Cardiac muscle cell (in vitro differentiated cells and primary cell): ENCODE measurements around the gene IFI27L2. TPM values are rescaled to one million over a fixed set of nuclear protein-coding genes. Genes with fewer than 3 reads are reported as not detected.

Source experiments
- DNase-seq, 2 donors: peaks; one replicate each; pipeline versions ENCODE4 v3.0.0 to v3.0.0-alpha.2; 2010 to 2017; ENCODE audit warnings: low read depth in 1 of 2, low spot score in 1 of 2
- H3K27ac ChIP-seq: fragments of 200-600 bp; sonication (generic); 2 replicates; pipeline ENCODE4 v1.5.1; 2016
- H3K27me3 ChIP-seq: fragments of 200-600 bp; sonication (generic); 2 replicates; pipeline ENCODE4 v1.6.0; 2016; ENCODE audit warnings: control low read depth
- H3K36me3 ChIP-seq: fragments of 200-600 bp; sonication (generic); 2 replicates; pipeline ENCODE4 v1.5.1; 2016; ENCODE audit warnings: control low read depth
- H3K4me1 ChIP-seq: fragments of 200-600 bp; sonication (generic); 2 replicates; pipeline ENCODE4 v1.8.1; 2017; ENCODE audit warnings: low read depth, mild to moderate bottlenecking, mixed run types
- H3K4me3 ChIP-seq: fragments of 200-600 bp; sonication (generic); 2 replicates; pipeline ENCODE4 v1.5.1; 2016; ENCODE audit warnings: mild to moderate bottlenecking
- H3K9me3 ChIP-seq: fragments of 200-600 bp; sonication (generic); 2 replicates; pipeline ENCODE4 v1.5.1; 2017; ENCODE audit warnings: low read depth, mild to moderate bottlenecking, control low read depth
- polyA plus RNA-seq: library from polyadenylated mRNA; unstranded; fragments of >200 nt; fragmentation: Nextera tagmentation; extraction: Ambion mirVana; gene quantifications from 2 replicates; pipeline ENCODE4 v1.2.1, GENCODE V29; 2016
- total RNA-seq: library from RNA; depleted of rRNA; stranded (reverse); fragments of >200 nt; gene quantifications from 2 replicates; pipeline ENCODE4 v1.2.3, GENCODE V29; 2016
- TF ChIP-seq, protein P1 (sequence below): IDR thresholded peaks from 2 replicates; pipeline ENCODE4 v1.5.1; 2012; ENCODE audit warnings: low read depth, mild to moderate bottlenecking, low read length

IFI27L2 gene
- total and polyA plus RNA-seq, 2 experiments from 2014 or later: 251 to 257 TPM

DNA sequence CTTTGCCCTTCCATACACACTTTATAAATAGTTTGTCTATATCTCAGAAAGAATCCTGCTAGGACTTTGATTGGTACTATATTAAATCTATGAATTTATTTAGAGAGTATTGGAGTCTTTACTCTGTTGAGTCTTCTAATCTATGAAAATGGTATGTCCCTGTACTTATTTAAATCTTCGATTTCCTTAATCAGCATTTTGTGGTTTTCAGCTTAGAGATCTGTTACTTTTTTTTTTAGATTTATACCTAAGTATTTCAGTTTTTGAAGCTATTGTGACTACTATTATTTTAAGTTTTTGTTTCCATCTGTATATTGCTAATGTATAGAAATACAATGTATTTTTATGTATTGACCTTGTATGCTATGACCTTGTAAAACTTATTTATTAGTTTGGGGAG lies 13.4 kb upstream of the IFI27L2 start:
- no peak overlapping the region for H3K4me3 ChIP-seq
- no peaks in the 10 kb centered on the region for H3K9me3 ChIP-seq
- H3K4me1 ChIP-seq: no peaks in the 10 kb centered on the region
- no peak overlapping the region for H3K27ac ChIP-seq
- TF ChIP-seq, protein P1, sequence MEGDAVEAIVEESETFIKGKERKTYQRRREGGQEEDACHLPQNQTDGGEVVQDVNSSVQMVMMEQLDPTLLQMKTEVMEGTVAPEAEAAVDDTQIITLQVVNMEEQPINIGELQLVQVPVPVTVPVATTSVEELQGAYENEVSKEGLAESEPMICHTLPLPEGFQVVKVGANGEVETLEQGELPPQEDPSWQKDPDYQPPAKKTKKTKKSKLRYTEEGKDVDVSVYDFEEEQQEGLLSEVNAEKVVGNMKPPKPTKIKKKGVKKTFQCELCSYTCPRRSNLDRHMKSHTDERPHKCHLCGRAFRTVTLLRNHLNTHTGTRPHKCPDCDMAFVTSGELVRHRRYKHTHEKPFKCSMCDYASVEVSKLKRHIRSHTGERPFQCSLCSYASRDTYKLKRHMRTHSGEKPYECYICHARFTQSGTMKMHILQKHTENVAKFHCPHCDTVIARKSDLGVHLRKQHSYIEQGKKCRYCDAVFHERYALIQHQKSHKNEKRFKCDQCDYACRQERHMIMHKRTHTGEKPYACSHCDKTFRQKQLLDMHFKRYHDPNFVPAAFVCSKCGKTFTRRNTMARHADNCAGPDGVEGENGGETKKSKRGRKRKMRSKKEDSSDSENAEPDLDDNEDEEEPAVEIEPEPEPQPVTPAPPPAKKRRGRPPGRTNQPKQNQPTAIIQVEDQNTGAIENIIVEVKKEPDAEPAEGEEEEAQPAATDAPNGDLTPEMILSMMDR: no peak
- no peaks in the 10 kb centered on the region for H3K27me3 ChIP-seq
- no peak for DNase-seq
- no peaks in the 10 kb centered on the region for H3K36me3 ChIP-seq

GRCh38 chr14:94142247-94142646 lies 12.8 kb upstream of the IFI27L2 start:
- no peaks in the 10 kb centered on the region for H3K27me3 ChIP-seq
- DNase-seq: no peak
- no peaks in the 10 kb centered on the region for H3K9me3 ChIP-seq
- H3K4me3 ChIP-seq: no peak overlapping the region
- no peaks in the 10 kb centered on the region for H3K36me3 ChIP-seq
- no peak overlapping the region for H3K27ac ChIP-seq
- no peaks in the 10 kb centered on the region for H3K4me1 ChIP-seq
- TF ChIP-seq, protein P1: no peak

- H3K36me3 ChIP-seq: no peaks in the 10 kb centered on the region
- H3K9me3 ChIP-seq: no peaks in the 10 kb centered on the region
- H3K27me3 ChIP-seq: no peaks in the 10 kb centered on the region
- no peaks in the 10 kb centered on the region for H3K4me1 ChIP-seq
- TF ChIP-seq, protein P1: no peak
- no peak for DNase-seq
- no peak overlapping the region for H3K27ac ChIP-seq
- no peak overlapping the region for H3K4me3 ChIP-seq
These were observed 10.0 kb upstream of the IFI27L2 start for GRCh38 chr14:94139421-94139820.

DNA sequence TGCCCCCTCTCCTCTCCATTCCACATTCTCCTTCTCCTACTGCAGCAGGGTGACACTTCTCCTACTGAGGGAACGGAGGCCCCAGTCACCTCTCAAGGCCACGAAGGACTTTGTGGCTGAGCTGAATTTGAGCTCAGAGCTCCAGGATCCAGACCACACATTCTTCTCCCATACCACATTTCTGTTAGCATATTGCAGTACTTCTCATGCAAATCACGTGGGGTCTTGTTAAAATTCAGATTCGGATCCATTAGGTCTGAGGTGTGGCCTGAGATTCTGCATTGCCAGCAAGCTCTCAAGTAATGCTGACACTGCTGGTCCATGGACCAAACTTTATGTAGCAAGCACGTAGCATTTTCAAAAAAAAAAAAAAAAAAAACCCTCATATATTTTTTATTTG lies 9.6 kb upstream of the IFI27L2 start:
- no peak for DNase-seq
- no peaks in the 10 kb centered on the region for H3K9me3 ChIP-seq
- no peaks in the 10 kb centered on the region for H3K36me3 ChIP-seq
- H3K4me1 ChIP-seq: no peaks in the 10 kb centered on the region
- H3K27me3 ChIP-seq: no peaks in the 10 kb centered on the region
- H3K27ac ChIP-seq: no peak overlapping the region
- TF ChIP-seq, protein P1: no peak
- H3K4me3 ChIP-seq: no peak overlapping the region

DNA sequence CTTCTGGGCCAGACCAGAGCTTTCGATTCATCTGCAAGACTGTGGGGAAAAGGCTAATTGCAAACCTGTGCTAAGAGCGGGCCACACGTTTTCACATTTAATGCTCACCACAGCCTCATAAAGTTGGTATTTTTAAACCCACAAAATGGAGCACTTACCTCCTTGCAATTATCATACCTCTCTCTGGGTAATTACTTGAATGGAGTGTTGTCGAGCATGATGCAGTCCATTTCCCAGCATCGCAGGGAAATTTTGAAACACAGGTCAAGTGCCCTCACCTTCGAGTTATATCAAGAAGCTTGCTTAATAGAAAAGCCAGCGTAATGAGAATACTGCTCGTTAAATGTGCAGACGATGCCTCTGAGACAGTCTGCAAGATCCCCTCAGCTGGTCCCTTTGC lies 8.8 kb upstream of the IFI27L2 start:
- H3K27me3 ChIP-seq: no peaks in the 10 kb centered on the region
- H3K27ac ChIP-seq: no peak overlapping the region
- no peak overlapping the region for H3K4me3 ChIP-seq
- H3K36me3 ChIP-seq: no peaks in the 10 kb centered on the region
- H3K9me3 ChIP-seq: no peaks in the 10 kb centered on the region
- DNase-seq: no peak
- no peaks in the 10 kb centered on the region for H3K4me1 ChIP-seq
- TF ChIP-seq, protein P1: no peak
